ENCODE measurements around the gene ARMCX1. TPM values are rescaled to one million over a fixed set of nuclear protein-coding genes. Genes with fewer than 3 reads are reported as not detected.
"Not testable (repeated sequence)": the region's sequence is repeated elsewhere in the genome, so short reads cannot be mapped to it uniquely, and the experiment has no call there.

The ARMCX1 gene
- 10 to 100 TPM; 10.9 to 22.8 (median 18.0) TPM for total RNA-seq
- 10 to 100 TPM in 1 of 3 donors, 1 to 10 TPM in 2; 5.2 to 12.3 (median 6.9) TPM for polyA plus RNA-seq
- long read RNA-seq, donor 1, transcript ARMCX1-201 (4 exons, 2,141 nt): major isoform, 11 of 40 reads
- long read RNA-seq, donor 1, partial matches to known transcripts: 29 of 40 reads
- long read RNA-seq, donor 1, other reads (novel, unspliced or antisense): 0 of 40 reads
- long read RNA-seq, donor 2, transcript ARMCX1-201 (4 exons, 2,141 nt): major isoform, 5 of 5 reads
- long read RNA-seq, donor 2, partial matches to known transcripts: 0 of 5 reads
- long read RNA-seq, donor 2, other reads (novel, unspliced or antisense): 0 of 5 reads

DNA sequence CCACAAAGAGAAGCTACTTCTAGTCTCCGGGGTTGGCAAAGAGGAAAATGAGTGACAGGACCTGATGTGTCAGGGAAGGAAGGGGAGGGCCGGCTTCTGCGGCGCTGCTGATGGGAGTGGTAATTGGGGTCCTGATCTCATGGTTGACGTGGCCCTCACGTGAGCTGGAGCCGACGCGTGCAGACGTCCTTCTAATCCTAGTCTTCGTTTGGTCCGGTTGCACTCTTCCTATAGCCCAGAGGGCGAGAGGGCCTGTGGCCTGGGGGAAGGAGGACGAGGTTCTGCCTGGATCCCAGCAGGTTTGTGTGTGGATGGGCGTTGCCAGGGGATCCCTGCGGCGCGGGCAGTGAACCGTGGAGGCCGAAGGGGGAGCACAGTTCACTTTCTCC lies at the start of gene ARMCX1:
TSS of gene ARMCX1 (plus strand) at position 186 of the 389 bp plus-strand sequence. CDS start 2,384 bp downstream, outside the sequence.
- TF ChIP-seq POLR2AphosphoS5 (IDR thresholded peaks at IDR 0.05) (peak; percentile 79 to 84 (median 84)), POLR2A (IDR thresholded peaks at IDR 0.05) (peak in 1 of 3 donors; percentile 50)
- TF ChIP-seq, protein P1, sequence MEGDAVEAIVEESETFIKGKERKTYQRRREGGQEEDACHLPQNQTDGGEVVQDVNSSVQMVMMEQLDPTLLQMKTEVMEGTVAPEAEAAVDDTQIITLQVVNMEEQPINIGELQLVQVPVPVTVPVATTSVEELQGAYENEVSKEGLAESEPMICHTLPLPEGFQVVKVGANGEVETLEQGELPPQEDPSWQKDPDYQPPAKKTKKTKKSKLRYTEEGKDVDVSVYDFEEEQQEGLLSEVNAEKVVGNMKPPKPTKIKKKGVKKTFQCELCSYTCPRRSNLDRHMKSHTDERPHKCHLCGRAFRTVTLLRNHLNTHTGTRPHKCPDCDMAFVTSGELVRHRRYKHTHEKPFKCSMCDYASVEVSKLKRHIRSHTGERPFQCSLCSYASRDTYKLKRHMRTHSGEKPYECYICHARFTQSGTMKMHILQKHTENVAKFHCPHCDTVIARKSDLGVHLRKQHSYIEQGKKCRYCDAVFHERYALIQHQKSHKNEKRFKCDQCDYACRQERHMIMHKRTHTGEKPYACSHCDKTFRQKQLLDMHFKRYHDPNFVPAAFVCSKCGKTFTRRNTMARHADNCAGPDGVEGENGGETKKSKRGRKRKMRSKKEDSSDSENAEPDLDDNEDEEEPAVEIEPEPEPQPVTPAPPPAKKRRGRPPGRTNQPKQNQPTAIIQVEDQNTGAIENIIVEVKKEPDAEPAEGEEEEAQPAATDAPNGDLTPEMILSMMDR (IDR thresholded peaks at IDR 0.05 in 8 of 11, conservative IDR thresholded peaks at IDR 0.05 in 3 of 11): no peak

DNA sequence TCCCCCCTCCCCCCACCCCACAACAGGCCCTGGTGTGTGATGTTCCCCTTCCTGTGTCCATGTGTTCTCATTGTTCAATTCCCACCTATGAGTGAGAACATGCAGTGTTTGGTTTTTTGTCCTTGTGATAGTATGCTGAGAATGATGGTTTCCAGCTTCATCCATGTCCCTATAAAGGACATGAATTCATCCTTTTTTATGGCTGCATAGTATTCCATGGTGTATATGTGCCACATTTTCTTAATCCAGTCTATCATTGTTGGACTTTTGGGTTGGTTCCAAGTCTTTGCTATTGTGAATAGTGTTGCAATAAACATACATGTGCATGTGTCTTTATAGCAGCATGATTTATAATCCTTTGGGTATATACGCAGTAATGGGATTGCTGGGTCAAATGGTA lies 47.4 kb upstream of the ARMCX1 start:
- H3K4me1 ChIP-seq; H3K27ac ChIP-seq; intact Hi-C loops (cut with DNase I; ENCODE audit: low total_unique reads); H3K4me3 ChIP-seq; DNase-seq; H3K9me3 ChIP-seq; H3K27me3 ChIP-seq (replicated peaks in 1 of 7); H3K36me3 ChIP-seq: not testable (repeated sequence)
- 92 to 100% (median 100%) methylated on average over 1 of the region's 1 CpG for WGBS, 5 donors

More for the DNA sequence above, at the start of gene ARMCX1:
- Histone ChIP-seq H3K36me3 (peaks cover 0 to 12% (median 0%) of the 10 kb centered on the region in 6 donors), H3K4me3 (peak within 1 kb of the TSS; percentile 30 to 69 (median 41)), H3K9me3 (no peaks in the 10 kb centered on the region), H3K4me1 (peaks cover 0 to 3% (median 0%) of the 10 kb centered on the region in 6 donors), H3K27me3 (replicated peaks in 1 of 7) (peaks cover 0 to 14% (median 0%) of the 10 kb centered on the region in 7 donors), H3K27ac (peak within 1 kb of the TSS; percentile 20 to 85 (median 80))
- intact Hi-C loops (cut with DNase I; ENCODE audit: low total_unique reads): no loop called here
- 0 to 54% (median 3%) methylated on average over 8 to 20 of the region's 20 CpGs for WGBS, 5 donors
- peak; percentile 80 for DNase-seq

DNA sequence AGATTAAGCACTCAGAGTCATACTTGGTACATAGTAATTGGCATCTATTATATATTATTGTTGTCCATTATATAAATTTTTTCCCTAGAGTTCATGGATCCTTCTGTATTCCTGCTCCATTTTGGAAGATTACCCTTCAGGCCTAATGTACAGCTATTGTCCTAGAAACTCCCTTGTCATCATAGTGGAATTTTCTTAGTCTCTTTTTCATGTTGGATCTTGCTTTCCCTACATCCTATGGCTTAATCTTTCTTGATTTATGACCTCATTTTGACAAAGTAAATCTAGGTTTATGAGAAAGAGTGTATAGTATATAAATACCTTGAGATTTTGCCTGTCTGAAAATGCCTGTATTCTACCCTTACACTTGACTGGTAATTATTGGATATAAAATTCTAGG lies 43.0 kb upstream of the ARMCX1 start:
- intact Hi-C loops (cut with DNase I; ENCODE audit: low total_unique reads): no loop called here
- no peak for DNase-seq
- H3K4me3 ChIP-seq: no peak overlapping the region
- H3K36me3 ChIP-seq: no peaks in the 10 kb centered on the region
- no peaks in the 10 kb centered on the region for H3K27me3 ChIP-seq (replicated peaks in 1 of 7)
- no peaks in the 10 kb centered on the region for H3K4me1 ChIP-seq
- no peaks in the 10 kb centered on the region for H3K9me3 ChIP-seq
- H3K27ac ChIP-seq: no peak overlapping the region
- TF ChIP-seq, protein P1 (IDR thresholded peaks at IDR 0.05 in 8 of 11, conservative IDR thresholded peaks at IDR 0.05 in 3 of 11): no peak
- TF ChIP-seq POLR2AphosphoS5 (IDR thresholded peaks at IDR 0.05) (no peak), POLR2A (IDR thresholded peaks at IDR 0.05) (no peak)

DNA sequence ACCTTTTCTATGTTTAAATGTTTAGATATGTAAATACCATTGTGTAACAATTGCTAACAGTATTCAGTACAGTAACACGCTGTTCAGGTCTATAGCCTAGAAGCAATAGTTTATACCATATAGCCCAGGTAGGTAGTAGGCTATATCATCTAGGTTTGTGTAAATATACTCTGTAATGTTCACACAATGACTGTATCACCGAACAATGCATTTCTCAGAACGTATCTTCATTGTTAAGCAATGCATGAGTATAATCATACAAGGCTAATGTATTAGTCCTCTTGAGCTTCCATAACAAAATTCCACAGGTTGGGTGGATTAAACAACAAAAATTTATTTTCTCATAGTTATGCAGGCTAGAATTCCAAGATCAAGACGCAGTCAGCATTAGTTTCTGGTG lies 42.4 kb upstream of the ARMCX1 start:
- Histone ChIP-seq H3K9me3 (no peaks in the 10 kb centered on the region), H3K27me3 (replicated peaks in 1 of 7) (no peaks in the 10 kb centered on the region), H3K4me1 (no peaks in the 10 kb centered on the region), H3K27ac (no peak overlapping the region), H3K36me3 (no peaks in the 10 kb centered on the region), H3K4me3 (no peak overlapping the region)
- TF ChIP-seq, protein P1 (IDR thresholded peaks at IDR 0.05 in 8 of 11, conservative IDR thresholded peaks at IDR 0.05 in 3 of 11): no peak
- TF ChIP-seq POLR2AphosphoS5 (IDR thresholded peaks at IDR 0.05) (no peak), POLR2A (IDR thresholded peaks at IDR 0.05) (no peak)
- WGBS, 5 donors: 76 to 99% (median 95%) methylated on average over 4 of the region's 4 CpGs
- intact Hi-C loops (cut with DNase I; ENCODE audit: low total_unique reads): no loop called here
- DNase-seq: no peak

Data from spleen (tissue), 13 donors.